Measurements from ENCODE around the gene AKR1C1.
"Not testable (repeated sequence)": the region's sequence is repeated elsewhere in the genome, so short reads cannot be mapped to it uniquely, and the experiment has no call there.

The AKR1C1 gene

GRCh38 chr10:4962876-4963814 lies at the start of gene AKR1C1:
AKR1C1 (plus strand) TSS chr10:4963415; CDS start chr10:4963445, 30 bp downstream.
- not testable (repeated sequence) for TF ChIP-seq YY1 (IDR thresholded peaks at IDR 0.05; ENCODE audit: low read depth); TEAD4 (IDR thresholded peaks at IDR 0.05); TAF1 (IDR thresholded peaks at IDR 0.05; ENCODE audit: low read depth)

GRCh38 chr10:4914213-4914850 lies 48.9 kb upstream of the AKR1C1 start:
- TF ChIP-seq REST (IDR thresholded peaks at IDR 0.05; ENCODE audit: low read depth) = no peak
- no peak for TF ChIP-seq USF1 (IDR thresholded peaks at IDR 0.05)
- TF ChIP-seq MAX (IDR thresholded peaks at IDR 0.05) = no peak
- no peak for TF ChIP-seq YY1 (IDR thresholded peaks at IDR 0.05; ENCODE audit: low read depth)
- TF ChIP-seq EP300 (IDR thresholded peaks at IDR 0.05; ENCODE audit: borderline replicate concordance) = no peak
- TF ChIP-seq TAF1 (IDR thresholded peaks at IDR 0.05; ENCODE audit: low read depth) = no peak
- TF ChIP-seq RAD21 (IDR thresholded peaks at IDR 0.05; ENCODE audit: low read depth) = no peak
- TF ChIP-seq FOXM1 (IDR thresholded peaks at IDR 0.05; ENCODE audit: borderline replicate concordance, low read depth) = no peak
- no peak for TF ChIP-seq CREB1 (IDR thresholded peaks at IDR 0.05; ENCODE audit: low read depth)
- TF ChIP-seq NFIC (IDR thresholded peaks at IDR 0.05) = no peak
- TF ChIP-seq CEBPB (IDR thresholded peaks at IDR 0.05) = no peak
- TF ChIP-seq EGR1 (IDR thresholded peaks at IDR 0.05) = no peak
- no peak for TF ChIP-seq ZBTB7A (IDR thresholded peaks at IDR 0.05; ENCODE audit: low read depth)
- TF ChIP-seq TCF12 (IDR thresholded peaks at IDR 0.05; ENCODE audit: low read depth) = no peak
- no peak for TF ChIP-seq TEAD4 (IDR thresholded peaks at IDR 0.05)

GRCh38 chr10:4916086-4916716 lies 47.0 kb upstream of the AKR1C1 start:
- no peak for TF ChIP-seq EP300 (IDR thresholded peaks at IDR 0.05; ENCODE audit: borderline replicate concordance)
- TF ChIP-seq MAX (IDR thresholded peaks at IDR 0.05) = no peak
- no peak for TF ChIP-seq TCF12 (IDR thresholded peaks at IDR 0.05; ENCODE audit: low read depth)
- TF ChIP-seq TAF1 (IDR thresholded peaks at IDR 0.05; ENCODE audit: low read depth) = no peak
- no peak for TF ChIP-seq ZBTB7A (IDR thresholded peaks at IDR 0.05; ENCODE audit: low read depth)
- TF ChIP-seq FOXM1 (IDR thresholded peaks at IDR 0.05; ENCODE audit: borderline replicate concordance, low read depth) = no peak
- TF ChIP-seq CEBPB (IDR thresholded peaks at IDR 0.05) = no peak
- TF ChIP-seq NFIC (IDR thresholded peaks at IDR 0.05) = no peak
- TF ChIP-seq TEAD4 (IDR thresholded peaks at IDR 0.05) = no peak
- TF ChIP-seq REST (IDR thresholded peaks at IDR 0.05; ENCODE audit: low read depth) = no peak
- TF ChIP-seq YY1 (IDR thresholded peaks at IDR 0.05; ENCODE audit: low read depth) = no peak
- TF ChIP-seq USF1 (IDR thresholded peaks at IDR 0.05) = no peak
- TF ChIP-seq CREB1 (IDR thresholded peaks at IDR 0.05; ENCODE audit: low read depth) = no peak
- TF ChIP-seq RAD21 (IDR thresholded peaks at IDR 0.05; ENCODE audit: low read depth) = no peak
- no peak for TF ChIP-seq EGR1 (IDR thresholded peaks at IDR 0.05)

- TF ChIP-seq CEBPB (IDR thresholded peaks at IDR 0.05) (no peak), FOXM1 (IDR thresholded peaks at IDR 0.05; ENCODE audit: borderline replicate concordance, low read depth) (no peak), ZBTB7A (IDR thresholded peaks at IDR 0.05; ENCODE audit: low read depth) (no peak), RAD21 (IDR thresholded peaks at IDR 0.05; ENCODE audit: low read depth) (no peak), TCF12 (IDR thresholded peaks at IDR 0.05; ENCODE audit: low read depth) (no peak), USF1 (IDR thresholded peaks at IDR 0.05) (no peak), YY1 (IDR thresholded peaks at IDR 0.05; ENCODE audit: low read depth) (no peak), TAF1 (IDR thresholded peaks at IDR 0.05; ENCODE audit: low read depth) (no peak), EP300 (IDR thresholded peaks at IDR 0.05; ENCODE audit: borderline replicate concordance) (no peak), REST (IDR thresholded peaks at IDR 0.05; ENCODE audit: low read depth) (no peak), NFIC (IDR thresholded peaks at IDR 0.05) (no peak), CREB1 (IDR thresholded peaks at IDR 0.05; ENCODE audit: low read depth) (no peak), EGR1 (IDR thresholded peaks at IDR 0.05) (no peak), MAX (IDR thresholded peaks at IDR 0.05) (no peak), TEAD4 (IDR thresholded peaks at IDR 0.05) (no peak)
Measured at GRCh38 chr10:4918236-4918635, 45.0 kb upstream of the AKR1C1 start.

Measured in Ishikawa (cell line).